Measurements from ENCODE around the gene TMBIM1. TPM values are rescaled to one million over a fixed set of nuclear protein-coding genes. Genes with fewer than 3 reads are reported as not detected.
A peak's percentile ranks its signal among the peaks of the same experiment; 100 is the strongest.

The TMBIM1 gene
- total RNA-seq, 1 experiment from 2014 or later: 154 TPM

- peak; percentile 95 for DNase-seq (ENCODE audit: low spot score)
These were observed 19.6 kb downstream of the TMBIM1 start for GRCh38 chr2:218272531-218273212.

- no peak for DNase-seq (ENCODE audit: low spot score)
These were observed 20.3 kb downstream of the TMBIM1 start for GRCh38 chr2:218271865-218272530.

GRCh38 chr2:218271487-218271797 lies 20.9 kb downstream of the TMBIM1 start:
- no peak for DNase-seq (ENCODE audit: low spot score)

- DNase-seq (ENCODE audit: low spot score): no peak
These were observed 21.4 kb downstream of the TMBIM1 start for GRCh38 chr2:218270721-218271486.

- DNase-seq (ENCODE audit: low spot score): peak; percentile 99
These were observed 22.2 kb downstream of the TMBIM1 start, which contains the start of the genes AAMP and PNKD for GRCh38 chr2:218269900-218270720. AAMP (minus strand) TSS chr2:218270137; CDS start chr2:218270086, 51 bp downstream. PNKD (plus strand) TSS chr2:218270519; CDS start chr2:218270536, 17 bp downstream.

- DNase-seq (ENCODE audit: low spot score): no peak
These were observed 25.0 kb downstream of the TMBIM1 start for GRCh38 chr2:218267259-218267658.

- DNase-seq (ENCODE audit: low spot score): no peak
These were observed 25.9 kb downstream of the TMBIM1 start for GRCh38 chr2:218266316-218266979.

GRCh38 chr2:218265626-218266025 lies 26.7 kb downstream of the TMBIM1 start:
- no peak for DNase-seq (ENCODE audit: low spot score)

- no peak for DNase-seq (ENCODE audit: low spot score)
These were observed 27.3 kb downstream of the TMBIM1 start for GRCh38 chr2:218264773-218265561.

- no peak for DNase-seq (ENCODE audit: low spot score)
These were observed 28.3 kb downstream of the TMBIM1 start for GRCh38 chr2:218263817-218264641.

GRCh38 chr2:218262631-218263586 lies 29.4 kb downstream of the TMBIM1 start:
- no peak for DNase-seq (ENCODE audit: low spot score)

- DNase-seq (ENCODE audit: low spot score): no peak
These were observed 30.1 kb downstream of the TMBIM1 start for GRCh38 chr2:218262237-218262600.

GRCh38 chr2:218261423-218262236 lies 30.7 kb downstream of the TMBIM1 start:
- DNase-seq (ENCODE audit: low spot score): no peak

GRCh38 chr2:218260742-218261422 lies 31.4 kb downstream of the TMBIM1 start, which contains the start of gene GPBAR1:
GPBAR1 (plus strand) TSS chr2:218261015; CDS start chr2:218262725, 1,710 bp downstream.
- DNase-seq (ENCODE audit: low spot score): no peak

- DNase-seq (ENCODE audit: low spot score): no peak
These were observed 32.1 kb downstream of the TMBIM1 start for GRCh38 chr2:218260166-218260565.

GRCh38 chr2:218259099-218259961 lies 33.0 kb downstream of the TMBIM1 start:
- DNase-seq (ENCODE audit: low spot score): no peak
